Inflammatory macrophage (primary cell): ENCODE data around the gene PRR18.
"Not testable (repeated sequence)": the region's sequence is repeated elsewhere in the genome, so short reads cannot be mapped to it uniquely, and the experiment has no call there.

Source experiments
- DNase-seq, 2 donors: peaks; one replicate each; pipeline ENCODE4 v3.0.0-alpha.2; 2020 to 2022
- total RNA-seq, 18 experiments: gene quantifications; one replicate each; lab custom pipeline; 2026; ENCODE audit warnings: mixed read lengths in 6 of 18, inconsistent platforms in 2 of 18; lab: John Stamatoyannopoulos, UW

Gene PRR18, protein sequence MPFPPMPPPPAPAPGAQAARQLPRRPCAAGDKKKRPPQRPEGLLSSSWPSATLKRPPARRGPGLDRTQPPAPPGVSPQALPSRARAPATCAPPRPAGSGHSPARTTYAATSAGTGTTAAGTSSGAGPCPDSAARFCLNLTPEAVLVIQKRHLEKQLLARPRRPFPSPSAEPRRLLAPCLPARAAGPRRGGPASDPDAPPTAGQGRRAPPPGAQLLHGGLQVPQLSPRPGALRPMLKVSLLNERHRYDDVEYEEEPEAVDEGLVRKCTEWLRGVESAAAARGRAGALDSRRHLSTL
- total RNA-seq, result 0 to 0.25 (median 0) reads per million in 18 experiments

DNA sequence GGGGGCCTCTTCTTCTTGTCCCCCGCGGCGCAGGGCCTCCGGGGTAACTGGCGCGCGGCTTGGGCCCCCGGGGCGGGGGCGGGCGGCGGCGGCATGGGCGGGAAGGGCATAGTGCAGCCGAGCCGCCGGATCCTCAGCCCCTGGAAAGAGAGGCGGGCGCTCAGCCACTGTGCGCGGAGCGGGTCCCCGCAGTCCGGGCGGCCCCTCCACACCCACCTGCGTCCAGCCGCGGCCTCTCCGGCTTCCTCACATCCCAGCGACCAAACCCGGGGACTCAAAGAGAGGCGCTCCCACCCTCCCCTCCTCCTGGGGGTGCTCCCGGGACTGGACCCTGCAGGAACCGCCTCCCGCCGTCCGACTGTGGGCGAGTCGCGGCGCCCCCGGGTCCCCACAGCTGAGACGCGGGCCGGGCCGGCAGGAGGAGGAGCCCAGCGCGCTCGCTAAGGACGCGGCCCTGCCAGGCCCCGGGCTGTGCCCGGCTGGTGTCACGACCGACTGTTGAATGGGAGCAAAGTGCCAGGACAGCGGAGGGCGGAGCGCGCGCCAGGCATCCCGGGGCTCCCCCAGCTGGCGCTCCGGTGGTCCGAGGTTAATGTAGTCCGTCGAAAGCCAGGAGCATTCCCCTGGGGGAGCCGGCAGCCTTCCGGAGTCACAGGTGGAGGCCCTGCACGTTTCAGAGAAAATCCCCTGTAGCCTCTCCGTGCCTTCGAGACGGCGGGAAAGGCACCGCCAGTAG, at the start of gene PRR18:
Gene PRR18, minus strand, starts transcription at position 360 of the 736 bp plus-strand sequence. Its CDS starts 250 bp downstream, at position 110.
- no peak for DNase-seq

- DNase-seq, result no peak
Measured at GRCh38 chr6:166355552-166355951, 47.4 kb upstream of the PRR18 start.

DNA sequence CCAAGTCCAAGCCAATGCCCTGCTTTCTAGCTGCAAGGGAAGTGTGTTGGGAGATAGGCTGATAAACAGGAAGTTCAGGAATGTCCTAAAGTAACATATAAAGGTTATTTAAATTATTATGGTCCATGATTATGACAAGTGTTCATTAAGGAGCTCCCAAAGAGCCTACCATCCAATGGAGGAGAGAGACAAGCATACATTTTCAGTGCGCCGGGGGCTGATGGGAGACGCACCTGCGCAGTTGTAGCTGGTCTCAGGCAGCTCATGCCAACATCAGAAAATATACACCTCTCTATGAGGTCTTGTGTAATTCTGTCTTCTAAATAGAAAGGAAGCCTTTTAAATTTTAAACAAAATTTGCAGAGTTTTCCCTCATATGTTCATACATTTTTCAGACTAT, 46.8 kb upstream of the PRR18 start:
- peak in 1 of 2 donors; percentile 9 for DNase-seq

GRCh38 chr6:166354143-166354542, 46.0 kb upstream of the PRR18 start:
- DNase-seq, result no peak

DNA sequence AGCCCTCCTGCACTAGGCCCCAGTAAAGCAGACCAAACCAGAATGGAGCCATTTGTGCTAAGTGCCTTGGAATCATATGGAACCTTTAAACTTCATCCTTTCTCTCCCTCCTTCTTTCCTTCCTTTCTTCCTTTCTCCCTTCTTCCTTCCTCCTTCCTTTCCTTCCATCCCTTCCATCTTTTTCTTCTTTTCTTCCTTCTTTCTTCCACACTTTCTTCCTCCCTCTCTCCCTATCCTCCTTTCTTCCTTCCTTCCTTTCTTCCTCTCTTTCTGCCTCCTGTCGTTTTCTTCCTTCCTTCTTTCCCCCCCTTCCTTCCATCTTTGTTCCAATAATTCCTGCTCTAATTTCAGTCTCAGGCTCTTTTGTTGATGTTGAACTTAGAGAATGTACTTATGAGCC, 45.3 kb upstream of the PRR18 start:
- DNase-seq, result no peak

GRCh38 chr6:166352923-166353322, 44.7 kb upstream of the PRR18 start:
- DNase-seq, result no peak

- DNase-seq, result peak; percentile 90 to 93
Measured at GRCh38 chr6:166351715-166352285, 43.6 kb upstream of the PRR18 start.

DNA sequence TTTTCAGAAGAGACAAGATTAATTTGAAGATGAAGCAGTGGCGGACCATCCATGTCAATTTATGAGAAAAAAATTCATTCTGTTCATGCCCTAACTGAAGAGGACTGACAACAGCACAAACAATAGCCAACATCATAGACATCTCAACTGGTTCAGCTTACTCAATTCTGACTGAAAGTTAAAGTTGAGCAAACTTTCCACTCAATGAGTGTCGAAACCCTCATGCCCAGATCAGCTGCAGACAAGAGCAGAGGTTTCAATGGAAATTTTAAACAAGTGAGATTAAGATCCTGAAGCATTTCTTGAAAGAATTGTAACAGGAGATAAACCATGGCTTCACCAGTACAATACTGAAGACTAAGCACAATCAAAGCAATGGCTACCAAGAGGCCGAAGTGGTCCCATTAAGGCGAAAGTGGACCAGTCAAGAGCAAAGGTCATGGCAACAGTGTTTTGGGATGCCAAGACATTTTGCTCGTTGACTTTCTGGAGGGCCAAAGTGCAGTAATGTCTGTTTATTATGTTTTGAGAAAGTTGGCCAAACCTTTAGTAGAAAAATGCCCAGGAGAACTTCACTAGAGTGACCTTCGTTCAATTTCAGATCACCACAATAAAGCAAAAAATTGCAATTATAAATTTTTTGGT, 40.2 kb upstream of the PRR18 start:
- peak; percentile 69 to 76 for DNase-seq

DNA sequence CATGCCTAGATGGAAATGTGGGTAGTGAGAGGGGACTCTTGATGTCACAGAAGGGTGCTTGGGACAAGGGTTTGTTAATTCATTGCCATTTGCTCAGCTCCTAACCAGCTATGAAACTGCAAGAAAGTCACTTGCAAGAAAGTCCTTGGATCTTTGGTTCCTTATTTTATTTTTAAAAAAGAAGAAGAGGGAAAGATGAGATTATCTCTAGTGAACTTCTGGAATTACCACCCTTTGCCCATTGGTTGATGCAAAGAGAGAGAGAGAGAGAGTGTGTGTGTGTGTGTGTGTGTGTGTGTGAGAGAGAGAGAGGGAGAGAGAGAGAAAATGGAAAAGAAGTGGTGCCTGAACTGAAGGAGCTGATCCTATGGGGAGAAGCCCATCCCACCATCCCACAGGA, 38.8 kb upstream of the PRR18 start:
- peak; percentile 53 to 64 for DNase-seq

- DNase-seq, result no peak
Measured at GRCh38 chr6:166346449-166346848, 38.3 kb upstream of the PRR18 start.

DNA sequence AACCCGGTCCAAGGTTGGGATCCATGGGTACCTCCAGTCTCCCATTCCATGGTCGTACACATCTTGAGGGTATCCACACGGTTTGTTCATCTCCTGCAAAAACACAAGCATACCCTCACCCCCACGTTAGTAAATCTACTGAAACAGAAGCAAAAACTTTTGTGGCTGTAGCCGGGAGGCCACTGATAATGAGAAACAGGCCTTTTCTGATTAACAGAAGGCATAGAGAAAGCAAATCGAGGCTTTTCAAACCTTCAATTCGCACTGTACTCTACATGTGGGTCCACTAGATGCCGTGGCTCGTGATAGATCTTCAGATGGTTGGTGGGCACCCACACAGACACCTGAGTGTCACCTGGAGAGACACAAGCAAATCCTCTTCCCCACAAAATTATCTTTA, 37.5 kb upstream of the PRR18 start:
- DNase-seq, result not testable (repeated sequence)

DNA sequence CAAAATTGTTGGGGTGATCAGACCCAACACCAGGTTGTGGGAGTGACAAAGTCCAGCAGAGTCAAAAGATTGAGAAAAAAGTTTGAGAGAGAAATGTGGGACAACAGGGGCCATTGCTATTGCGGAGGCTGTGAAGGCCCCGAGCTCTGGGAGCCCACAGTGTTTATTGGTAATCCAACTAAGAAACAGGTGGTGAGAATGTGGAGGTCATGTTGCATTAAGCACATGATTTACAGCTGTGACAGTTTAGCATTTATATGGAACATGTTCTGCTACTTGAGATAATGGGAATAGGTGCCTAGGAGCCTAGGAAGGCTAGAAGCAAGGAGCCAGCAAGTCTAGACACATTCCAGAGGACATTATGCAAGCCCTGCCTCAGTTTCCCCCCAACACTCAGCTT, 36.7 kb upstream of the PRR18 start:
- not testable (repeated sequence) for DNase-seq

DNA sequence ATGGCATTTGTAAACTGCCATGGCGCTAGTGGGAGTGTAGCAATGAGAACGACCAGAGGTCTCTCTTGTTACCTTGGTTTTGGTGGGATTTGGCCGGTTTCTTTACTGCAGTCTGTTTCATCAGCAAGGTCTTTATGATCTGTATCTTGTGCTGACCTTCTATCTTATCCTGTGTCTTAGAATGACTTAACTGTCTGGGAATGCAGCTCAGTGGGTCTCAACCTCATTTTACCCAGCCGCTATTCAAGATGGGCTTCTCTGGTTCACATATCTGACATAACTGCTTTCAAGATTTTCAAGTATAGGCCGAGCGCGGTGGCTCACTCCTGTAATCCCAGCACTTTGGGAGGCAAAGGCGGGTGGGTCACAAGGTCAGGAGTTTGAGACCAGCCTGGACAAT, 36.0 kb upstream of the PRR18 start:
- DNase-seq, result no peak

GRCh38 chr6:166343150-166343487, 34.9 kb upstream of the PRR18 start:
- peak; percentile 48 to 64 for DNase-seq

DNA sequence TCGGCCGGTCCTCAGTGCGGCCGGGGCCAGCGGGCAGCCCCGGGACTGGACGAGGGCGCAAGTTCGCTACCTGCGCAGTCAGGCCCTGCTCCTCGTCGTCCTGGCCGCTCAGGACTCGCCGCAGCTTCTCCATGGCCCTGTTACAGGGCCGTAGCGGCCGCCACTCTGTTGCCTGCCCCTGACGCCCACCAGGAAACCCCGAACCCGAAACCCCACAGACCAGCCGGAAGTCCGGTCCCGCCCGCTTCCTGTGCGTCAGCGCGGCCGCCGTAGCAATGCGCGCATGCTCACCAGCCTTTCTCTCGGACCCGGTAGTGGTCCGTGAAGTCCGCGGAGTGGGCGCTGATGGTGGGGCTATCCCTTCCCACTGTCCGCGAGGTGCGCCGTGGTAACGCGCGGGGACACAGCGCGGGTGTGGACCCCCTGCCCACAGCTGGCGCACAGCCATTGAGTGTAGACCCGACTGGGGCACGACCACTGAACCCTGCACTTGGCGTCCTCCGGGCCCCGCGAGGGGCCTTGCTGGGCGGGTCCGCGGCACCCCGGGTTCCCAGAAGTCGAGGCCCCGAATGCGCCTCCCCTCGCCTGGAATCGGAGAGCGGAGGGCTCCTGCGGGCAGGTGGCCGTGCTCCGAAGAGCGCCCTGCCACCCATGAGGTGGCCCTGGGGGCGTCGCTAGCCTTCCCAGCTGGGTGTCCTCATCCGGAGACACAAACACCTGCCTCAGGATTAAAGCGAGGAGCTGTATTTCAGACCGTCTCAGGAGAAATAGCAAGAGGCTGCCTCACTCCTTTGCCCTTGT, 34.4 kb upstream of the PRR18 start, which contains the start of gene SFT2D1:
Gene SFT2D1, minus strand, starts transcription at position 197 of the 801 bp plus-strand sequence. Its CDS starts 64 bp downstream, at position 133.
- peak; percentile 91 to 94 for DNase-seq

DNA sequence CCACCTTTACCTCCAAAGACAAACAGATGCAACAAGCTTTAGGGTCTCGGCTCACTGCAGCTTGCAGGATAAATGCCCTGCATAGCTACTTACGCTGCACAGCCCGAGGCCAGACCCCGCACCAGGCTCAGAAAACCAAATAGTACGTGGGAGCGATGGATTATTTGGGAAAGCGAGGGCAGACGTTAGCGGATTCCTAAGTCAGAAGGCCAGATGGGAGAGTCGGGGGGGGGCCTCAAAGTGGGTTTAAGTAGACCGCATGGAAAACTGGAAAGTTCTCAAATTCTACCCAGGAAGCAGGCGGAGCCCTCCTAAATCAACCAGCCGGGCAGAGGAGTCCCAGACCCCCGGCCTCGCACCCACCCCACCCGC, 33.8 kb upstream of the PRR18 start:
- peak in 1 of 2 donors; percentile 15 for DNase-seq

GRCh38 chr6:166341464-166341863, 33.3 kb upstream of the PRR18 start:
- peak; percentile 68 to 76 for DNase-seq

GRCh38 chr6:166338854-166339253, 30.7 kb upstream of the PRR18 start:
- DNase-seq, result no peak

GRCh38 chr6:166336847-166337246, 28.7 kb upstream of the PRR18 start:
- no peak for DNase-seq

DNA sequence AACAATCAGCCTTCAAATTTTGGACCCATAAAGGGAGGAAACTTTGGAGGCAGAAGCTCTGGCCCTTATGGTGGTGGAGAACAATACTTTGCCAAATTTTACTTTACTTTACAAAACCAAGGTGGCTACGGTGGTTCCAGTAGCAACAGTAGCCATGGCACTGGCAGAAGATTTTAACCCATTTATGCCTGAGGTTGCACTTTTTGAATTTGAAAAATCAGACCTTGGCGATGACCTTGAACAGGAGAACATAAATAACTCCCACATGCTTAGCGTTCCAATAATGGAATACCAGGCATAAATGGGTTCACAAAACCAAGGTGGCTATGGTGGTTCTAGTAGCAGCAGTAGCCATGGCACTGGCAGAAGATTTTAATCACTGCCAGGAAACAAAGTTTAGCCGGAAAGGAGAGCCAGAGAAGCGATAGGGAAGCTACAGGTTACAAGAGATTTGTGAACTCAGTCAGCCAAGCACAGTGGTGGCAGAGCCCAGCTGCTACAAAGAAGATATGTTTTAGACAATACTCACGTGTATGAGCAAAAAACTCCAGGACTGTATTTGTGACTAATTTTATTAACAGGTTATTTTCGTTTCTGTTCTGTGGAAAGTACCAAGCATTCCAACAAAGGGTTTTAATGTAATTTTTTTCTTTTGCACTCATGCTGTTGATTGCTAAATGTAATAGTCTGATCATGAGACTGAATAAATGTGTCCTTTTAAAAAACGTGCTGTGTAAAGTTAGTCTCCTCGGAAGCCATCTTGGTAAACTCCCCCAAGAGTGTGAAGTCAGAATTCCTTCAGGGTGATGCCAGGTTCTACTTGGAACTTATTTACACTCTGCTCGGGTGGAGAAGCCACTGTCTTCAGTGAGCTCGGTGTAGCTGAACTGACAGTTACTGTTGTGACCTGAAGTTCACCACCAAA, 27.4 kb upstream of the PRR18 start:
- DNase-seq, result no peak

DNA sequence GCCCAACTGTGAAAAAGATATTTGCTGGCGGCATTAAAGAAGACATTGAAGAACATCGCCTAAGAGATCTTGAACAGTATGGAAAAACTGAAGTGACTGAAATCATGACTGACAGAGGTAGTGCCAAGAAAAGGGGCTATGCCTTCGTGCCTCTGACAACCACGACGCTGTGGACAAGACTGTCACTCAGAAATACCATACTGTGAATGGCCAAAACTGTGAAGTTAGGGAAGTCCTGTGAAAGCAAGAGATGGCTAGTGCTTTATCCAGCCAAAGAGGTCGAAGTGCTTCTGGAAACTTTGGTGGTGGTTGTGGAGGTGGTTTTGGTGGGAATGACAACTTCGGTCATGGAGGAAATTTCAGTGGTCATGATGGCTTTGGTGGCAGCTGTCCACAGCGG, 26.7 kb upstream of the PRR18 start:
- no peak for DNase-seq
